ENCODE measurements around the gene CASP4.

Gene CASP4

GRCh38 chr11:104992781-104993180 lies 24.4 kb upstream of the CASP4 start (continued):
- TF ChIP-seq TCF7L2 (IDR thresholded peaks at IDR 0.05; ENCODE audit: borderline replicate concordance, low read depth, low read length) (no peak), ZSCAN30 (tag by site-specific recombination; IDR thresholded peaks at IDR 0.05) (no peak)

GRCh38 chr11:104991994-104992393 lies 23.6 kb upstream of the CASP4 start:
- POLR2A ChIA-PET = no interaction called here
- Histone ChIP-seq H3K4me3 (ENCODE audit: low read depth, low read length) (no peak overlapping the region), H3K27ac (ENCODE audit: extremely low read depth, low read depth, low read length) (no peak overlapping the region), H3K9me3 (ENCODE audit: control insufficient read depth, insufficient read depth, low read depth, low read length) (no peaks in the 10 kb centered on the region), H3K4me1 (ENCODE audit: control insufficient read depth, insufficient read depth, low read length) (no peaks in the 10 kb centered on the region), H3K36me3 (ENCODE audit: control insufficient read depth in 2 of 2, insufficient read depth in 1 of 2, low read length in 2 of 2) (no peaks in the 10 kb centered on the region)
- TF ChIP-seq ZNF10 (tag by site-specific recombination; IDR thresholded peaks at IDR 0.05) (no peak), SP7 (tag by site-specific recombination; IDR thresholded peaks at IDR 0.05) (no peak), KLF17 (tag by site-specific recombination; IDR thresholded peaks at IDR 0.05) (no peak), ZNF518A (tag by site-specific recombination; conservative IDR thresholded peaks at IDR 0.05; ENCODE audit: low read depth) (no peak), ZNF148 (tag by site-specific recombination; IDR thresholded peaks at IDR 0.05; ENCODE audit: borderline replicate concordance) (no peak), ATF2 (tag by site-specific recombination; IDR thresholded peaks at IDR 0.05; ENCODE audit: low read depth) (no peak), GLIS1 (tag by site-specific recombination; IDR thresholded peaks at IDR 0.05) (no peak), ZNF350 (tag by site-specific recombination; IDR thresholded peaks at IDR 0.05) (no peak), ZNF580 (tag by site-specific recombination; IDR thresholded peaks at IDR 0.05) (no peak), ZNF747 (tag by site-specific recombination; IDR thresholded peaks at IDR 0.05) (no peak), ZNF404 (tag by site-specific recombination; IDR thresholded peaks at IDR 0.05) (no peak)
- CTCF ChIA-PET = no interaction called here

GRCh38 chr11:104984808-104985207 lies 16.4 kb upstream of the CASP4 start:
- POLR2A ChIA-PET = no interaction called here
- Histone ChIP-seq H3K36me3 (ENCODE audit: control insufficient read depth in 2 of 2, insufficient read depth in 1 of 2, low read length in 2 of 2) (no peaks in the 10 kb centered on the region), H3K9me3 (ENCODE audit: control insufficient read depth, insufficient read depth, low read depth, low read length) (no peaks in the 10 kb centered on the region), H3K4me3 (ENCODE audit: low read depth, low read length) (no peak overlapping the region), H3K4me1 (ENCODE audit: control insufficient read depth, insufficient read depth, low read length) (no peaks in the 10 kb centered on the region), H3K27ac (ENCODE audit: extremely low read depth, low read depth, low read length) (no peak overlapping the region)
- CTCF ChIA-PET = no interaction called here
- no peak for TF ChIP-seq PATZ1 (tag by site-specific recombination; IDR thresholded peaks at IDR 0.05)
- TF ChIP-seq ZBTB49 (tag by site-specific recombination; IDR thresholded peaks at IDR 0.05; ENCODE audit: low read depth) = no peak
- TF ChIP-seq ZBTB6 (tag by site-specific recombination; IDR thresholded peaks at IDR 0.05) = no peak

Measured in HEK293 (cell line).